ENCODE data around the gene KDR.

Gene KDR

GRCh38 chr4:55122235-55122634 lies 3.2 kb downstream of the KDR start:
- no peak for DNase-seq

GRCh38 chr4:55121246-55121645 lies 4.1 kb downstream of the KDR start:
- no peak for DNase-seq

- DNase-seq = no peak
Observed at GRCh38 chr4:55118397-55118796, 7.0 kb downstream of the KDR start.

- DNase-seq = no peak
Observed at GRCh38 chr4:55117511-55117910, 7.9 kb downstream of the KDR start.

GRCh38 chr4:55116450-55116849 lies 8.9 kb downstream of the KDR start:
- peak; percentile 55 for DNase-seq

- no peak for DNase-seq
Observed at GRCh38 chr4:55111601-55112000, 13.8 kb downstream of the KDR start.

- DNase-seq = no peak
Observed at GRCh38 chr4:55110131-55110530, 15.3 kb downstream of the KDR start.

- no peak for DNase-seq
Observed at GRCh38 chr4:55107054-55107453, 18.3 kb downstream of the KDR start.

- DNase-seq = no peak
Observed at GRCh38 chr4:55103224-55103623, 22.2 kb downstream of the KDR start.

GRCh38 chr4:55099816-55100215 lies 25.6 kb downstream of the KDR start:
- DNase-seq = no peak

- DNase-seq = no peak
Observed at GRCh38 chr4:55098456-55099204, 26.8 kb downstream of the KDR start.

GRCh38 chr4:55096619-55097018 lies 28.8 kb downstream of the KDR start:
- no peak for DNase-seq

GRCh38 chr4:55096045-55096444 lies 29.4 kb downstream of the KDR start:
- no peak for DNase-seq

- no peak for DNase-seq
Observed at GRCh38 chr4:55092504-55092903, 32.9 kb downstream of the KDR start.

- no peak for DNase-seq
Observed at GRCh38 chr4:55089916-55090315, 35.5 kb downstream of the KDR start.

GRCh38 chr4:55087913-55088260 lies 37.5 kb downstream of the KDR start:
- no peak for DNase-seq

GRCh38 chr4:55087009-55087912 lies 38.1 kb downstream of the KDR start:
- no peak for DNase-seq

GRCh38 chr4:55086578-55086977 lies 38.8 kb downstream of the KDR start:
- DNase-seq = no peak

GRCh38 chr4:55083735-55084134 lies 41.7 kb downstream of the KDR start:
- no peak for DNase-seq

GRCh38 chr4:55082756-55083155 lies 42.6 kb downstream of the KDR start:
- DNase-seq = no peak

GRCh38 chr4:55080174-55080865 lies 45.1 kb downstream of the KDR start:
- peak; percentile 67 for DNase-seq

- DNase-seq = peak; percentile 8
Observed at GRCh38 chr4:55079451-55080173, 45.8 kb downstream of the KDR start.

GRCh38 chr4:55078987-55079386 lies 46.4 kb downstream of the KDR start:
- DNase-seq = peak; percentile 82

All from fibroblast of skin of right biceps (primary cell).